GM18868 (cell line): ENCODE results near the gene ASAP3.
A peak's percentile ranks its signal among the peaks of the same experiment; 100 is the strongest.

ENCODE experiments used
- ATAC-seq: cut with Tn5 transposase; IDR thresholded peaks from one replicate; pipeline ENCODE4 v1.9.1; 2021; ENCODE audit warnings: mild to moderate bottlenecking, moderate library complexity; ENCODE audit not compliant: unreplicated experiment

Gene ASAP3

GRCh38 chr1:23483321-23484252 lies at the start of gene ASAP3:
TSS of gene ASAP3 (minus strand) at chr1:23484179. CDS start at chr1:23484133, 46 bp downstream.
- ATAC-seq: no peak

- no peak for ATAC-seq
Observed at GRCh38 chr1:23533246-23534023, 49.5 kb upstream of the ASAP3 start.

- ATAC-seq: no peak
Observed at GRCh38 chr1:23531562-23532094, 47.6 kb upstream of the ASAP3 start.

GRCh38 chr1:23530747-23531561 lies 47.0 kb upstream of the ASAP3 start, which contains the start of gene E2F2:
TSS of gene E2F2 (minus strand) at chr1:23531233. CDS start at chr1:23530793, 440 bp downstream.
- ATAC-seq: peak; percentile 54

- ATAC-seq: no peak
Observed at GRCh38 chr1:23530087-23530746, 46.2 kb upstream of the ASAP3 start.

- ATAC-seq: no peak
Observed at GRCh38 chr1:23529146-23530086, 45.4 kb upstream of the ASAP3 start.

- ATAC-seq: peak; percentile 44
Observed at GRCh38 chr1:23528250-23528978, 44.4 kb upstream of the ASAP3 start.

- ATAC-seq: no peak
Observed at GRCh38 chr1:23527900-23528249, 43.9 kb upstream of the ASAP3 start.

- ATAC-seq: no peak
Observed at GRCh38 chr1:23527366-23527765, 43.4 kb upstream of the ASAP3 start.

GRCh38 chr1:23526329-23527041 lies 42.5 kb upstream of the ASAP3 start:
- ATAC-seq: no peak

GRCh38 chr1:23525558-23526250 lies 41.7 kb upstream of the ASAP3 start:
- no peak for ATAC-seq

- ATAC-seq: no peak
Observed at GRCh38 chr1:23524716-23525401, 40.9 kb upstream of the ASAP3 start.

GRCh38 chr1:23524163-23524562 lies 40.2 kb upstream of the ASAP3 start:
- ATAC-seq: no peak

GRCh38 chr1:23522244-23522982 lies 38.4 kb upstream of the ASAP3 start:
- ATAC-seq: no peak

GRCh38 chr1:23521588-23521987 lies 37.6 kb upstream of the ASAP3 start:
- no peak for ATAC-seq

- ATAC-seq: no peak
Observed at GRCh38 chr1:23517581-23517980, 33.6 kb upstream of the ASAP3 start.
